Inflammatory macrophage (primary cell): ENCODE results near the gene RARB.

ENCODE experiments used
- DNase-seq, 2 donors: peaks; one replicate each; pipeline ENCODE4 v3.0.0-alpha.2; 2020 to 2022

RARB gene

GRCh38 chr3:25610779-25611178 is 182.7 kb downstream of the RARB start:
- DNase-seq, result no peak

- no peak for DNase-seq
Observed at GRCh38 chr3:25611193-25611592, 183.1 kb downstream of the RARB start.

GRCh38 chr3:25618028-25618427 is 190.0 kb downstream of the RARB start:
- DNase-seq, result no peak

GRCh38 chr3:25619382-25619781 is 191.3 kb downstream of the RARB start:
- DNase-seq, result no peak

- DNase-seq, result no peak
Observed at GRCh38 chr3:25620493-25620892, 192.4 kb downstream of the RARB start.

GRCh38 chr3:25621087-25621486 is 193.0 kb downstream of the RARB start:
- DNase-seq, result no peak

- DNase-seq, result no peak
Observed at GRCh38 chr3:25631989-25632388, 203.9 kb downstream of the RARB start.

GRCh38 chr3:25633919-25634318 is 205.9 kb downstream of the RARB start:
- no peak for DNase-seq

- DNase-seq, result no peak
Observed at GRCh38 chr3:25635038-25635437, 207.0 kb downstream of the RARB start.
